Measurements from ENCODE around the gene CASP12. TPM values are rescaled to one million over a fixed set of nuclear protein-coding genes. Genes with fewer than 3 reads are reported as not detected.

Gene CASP12
- total RNA-seq, 1 donor: not detected

GRCh38 chr11:104892723-104893511, 5.3 kb downstream of the CASP12 start:
- no peak for DNase-seq (ENCODE audit: low read depth in 2 of 3, low spot score in 2 of 3)

GRCh38 chr11:104891135-104891534, 7.1 kb downstream of the CASP12 start:
- no peak for DNase-seq (ENCODE audit: low read depth in 2 of 3, low spot score in 2 of 3)

DNA sequence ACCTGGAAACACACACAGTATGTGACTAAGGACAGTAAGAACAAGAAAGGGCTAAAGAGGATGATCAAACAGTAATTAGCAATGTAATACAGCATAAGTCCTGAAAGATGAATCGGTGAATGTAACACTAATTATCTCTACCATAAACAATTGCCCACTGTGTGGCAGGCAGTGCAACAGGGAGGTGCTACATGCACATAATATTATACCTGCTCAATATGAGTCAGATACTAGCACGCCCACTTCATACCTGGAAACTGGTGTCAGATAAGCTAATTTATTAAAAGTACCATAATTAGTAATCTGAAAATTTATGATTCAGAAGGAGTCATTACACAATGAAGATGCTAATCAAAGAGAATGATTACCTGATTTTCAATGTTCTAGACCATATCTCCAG, 14.9 kb downstream of the CASP12 start:
- DNase-seq (ENCODE audit: low read depth in 2 of 3, low spot score in 2 of 3): no peak

DNA sequence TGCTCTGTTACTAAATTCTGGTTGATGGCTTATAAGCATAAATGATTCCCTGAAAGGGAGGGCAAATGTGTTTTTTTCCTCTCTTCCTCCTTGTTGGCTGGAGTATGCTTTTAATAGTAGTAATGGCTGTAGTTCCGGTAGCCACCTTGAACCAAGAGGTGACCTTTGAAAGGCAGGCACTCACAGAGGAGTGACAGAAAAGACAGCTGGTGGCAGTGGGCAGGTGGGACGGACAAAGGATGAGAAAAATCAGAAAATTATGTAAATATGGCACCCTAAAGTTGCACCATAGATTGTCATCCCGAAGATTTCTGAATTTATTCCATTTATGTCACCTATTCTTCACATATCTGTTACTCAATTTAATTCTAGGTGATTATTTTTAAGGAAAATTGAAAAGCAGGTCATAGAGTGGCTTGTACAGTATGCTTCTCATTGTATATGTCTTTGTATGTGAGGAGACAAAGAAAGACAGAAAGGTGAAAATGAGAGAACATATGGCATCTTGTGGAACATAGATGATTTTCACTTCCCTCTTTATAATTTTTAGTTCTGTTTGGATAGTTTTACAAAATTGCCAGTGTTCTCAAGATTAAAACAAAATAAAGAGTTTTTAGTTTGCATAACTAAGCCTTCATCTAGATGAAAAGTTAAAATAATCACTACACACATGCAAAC, 17.0 kb downstream of the CASP12 start:
- DNase-seq (ENCODE audit: low read depth in 2 of 3, low spot score in 2 of 3): no peak

GRCh38 chr11:104879514-104880190, 18.6 kb downstream of the CASP12 start:
- no peak for DNase-seq (ENCODE audit: low read depth in 2 of 3, low spot score in 2 of 3)

GRCh38 chr11:104876861-104877431, 21.3 kb downstream of the CASP12 start:
- peak in 1 of 3 donors; percentile 3 for DNase-seq (ENCODE audit: low read depth in 2 of 3, low spot score in 2 of 3)

GRCh38 chr11:104876324-104876723, 21.9 kb downstream of the CASP12 start:
- DNase-seq (ENCODE audit: low read depth in 2 of 3, low spot score in 2 of 3): peak in 1 of 3 donors; percentile 30

- no peak for DNase-seq (ENCODE audit: low read depth in 2 of 3, low spot score in 2 of 3)
Observed at GRCh38 chr11:104873252-104873651, 25.0 kb downstream of the CASP12 start.

- no peak for DNase-seq (ENCODE audit: low read depth in 2 of 3, low spot score in 2 of 3)
Observed at GRCh38 chr11:104872393-104872792, 25.9 kb downstream of the CASP12 start.

- no peak for DNase-seq (ENCODE audit: low read depth in 2 of 3, low spot score in 2 of 3)
Observed at GRCh38 chr11:104870910-104871309, 27.4 kb downstream of the CASP12 start.

- DNase-seq (ENCODE audit: low read depth in 2 of 3, low spot score in 2 of 3): no peak
Observed at GRCh38 chr11:104866815-104867214, 31.4 kb downstream of the CASP12 start.

- DNase-seq (ENCODE audit: low read depth in 2 of 3, low spot score in 2 of 3): no peak
Observed at GRCh38 chr11:104858882-104859775, 39.1 kb downstream of the CASP12 start.

DNA sequence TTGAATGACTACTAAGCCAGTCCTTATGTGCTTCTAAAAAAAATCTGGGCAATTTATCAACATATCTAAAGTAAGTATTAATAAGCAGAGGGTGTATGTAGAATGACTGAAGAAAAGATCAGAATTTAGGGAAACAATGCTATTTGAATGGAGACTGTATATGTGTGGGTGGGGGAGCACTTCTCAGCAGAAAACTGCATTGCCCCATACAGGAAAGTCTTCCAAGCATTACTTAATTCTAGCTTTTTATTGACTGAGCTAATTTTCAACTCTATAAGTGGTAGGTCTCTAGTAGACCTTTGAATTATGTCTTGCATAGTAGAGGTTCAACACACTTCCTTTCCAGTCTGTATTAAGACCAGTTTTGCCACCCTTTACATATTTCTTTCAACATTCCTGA, 41.7 kb downstream of the CASP12 start:
- no peak for DNase-seq (ENCODE audit: low read depth in 2 of 3, low spot score in 2 of 3)

- no peak for DNase-seq (ENCODE audit: low read depth in 2 of 3, low spot score in 2 of 3)
Observed at GRCh38 chr11:104855965-104856364, 42.3 kb downstream of the CASP12 start.

DNA sequence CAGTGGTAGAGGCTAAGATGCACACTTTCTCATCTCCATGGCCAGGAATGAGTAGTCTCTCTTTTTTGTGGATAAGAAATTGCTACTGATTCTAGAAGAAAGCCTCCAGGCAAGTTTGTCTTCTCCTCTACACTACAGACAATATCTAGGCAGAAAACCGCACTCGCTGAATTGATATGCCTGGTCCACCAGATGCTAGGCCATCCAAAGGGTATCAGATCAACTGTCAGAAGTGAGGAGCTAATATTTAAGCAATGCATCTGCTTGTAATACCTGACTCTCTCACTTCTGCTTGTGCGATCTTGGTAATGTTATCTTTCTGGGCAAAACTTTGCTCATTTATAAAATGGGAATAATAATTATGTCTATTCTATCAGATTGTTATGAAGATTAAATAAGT, 45.0 kb downstream of the CASP12 start:
- DNase-seq (ENCODE audit: low read depth in 2 of 3, low spot score in 2 of 3): no peak

DNA sequence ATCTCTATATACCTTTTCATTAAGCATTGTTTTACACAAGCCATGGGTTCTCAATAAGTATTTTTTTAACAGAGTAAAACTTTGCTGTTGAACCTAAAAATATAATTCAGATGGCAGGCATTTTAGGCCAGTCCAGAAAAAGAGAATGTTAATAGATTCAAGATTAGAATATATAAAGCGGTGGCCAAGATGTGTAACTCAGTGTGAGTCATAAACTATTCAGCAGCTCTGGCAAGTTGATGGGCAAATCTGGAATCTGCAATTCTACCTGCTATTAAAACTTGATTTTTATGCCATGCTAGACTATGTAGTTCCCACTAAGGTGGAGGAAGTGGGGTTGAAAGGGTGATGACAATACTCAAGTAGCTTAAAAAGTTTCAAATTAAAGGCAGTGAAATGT, 45.4 kb downstream of the CASP12 start:
- DNase-seq (ENCODE audit: low read depth in 2 of 3, low spot score in 2 of 3): no peak

DNA sequence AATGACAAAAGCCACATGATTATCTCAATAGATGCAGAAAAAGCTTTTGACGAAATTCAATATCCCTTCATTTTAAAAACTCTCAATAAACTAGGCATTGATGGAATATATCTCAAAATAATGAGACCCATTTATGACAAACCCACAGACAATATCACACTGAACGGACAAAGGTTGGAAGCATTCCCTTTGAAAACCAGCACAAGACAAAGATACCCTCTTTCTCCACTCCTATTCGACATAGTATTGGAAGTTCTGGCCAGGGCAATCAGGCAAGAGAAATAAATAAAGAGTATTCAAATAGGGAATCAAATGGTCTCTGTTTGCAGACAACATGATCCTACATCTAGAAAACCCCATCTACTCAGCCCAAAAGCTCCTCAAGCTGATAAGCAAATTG, 52.0 kb downstream of the CASP12 start:
- DNase-seq (ENCODE audit: low read depth in 2 of 3, low spot score in 2 of 3): no peak

DNA sequence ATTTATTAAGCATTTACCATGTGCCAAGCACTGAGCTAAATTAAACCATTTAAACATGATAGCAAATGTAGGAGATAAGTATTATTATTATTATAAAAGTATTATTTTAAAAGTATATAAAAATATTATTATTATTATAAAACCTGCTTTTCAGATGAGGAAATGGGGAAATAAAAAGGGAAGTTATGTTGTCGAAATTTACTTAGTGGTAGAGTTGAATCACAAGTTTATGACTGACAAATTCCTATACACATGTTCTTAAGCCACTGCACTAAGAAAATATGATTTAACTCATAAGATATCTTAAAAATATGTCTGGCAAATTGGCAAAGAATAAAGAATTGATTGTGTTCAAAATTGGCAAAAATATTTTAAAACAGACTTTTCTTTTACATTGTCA, 53.8 kb downstream of the CASP12 start:
- no peak for DNase-seq (ENCODE audit: low read depth in 2 of 3, low spot score in 2 of 3)

GRCh38 chr11:104843150-104843836, 55.0 kb downstream of the CASP12 start:
- no peak for DNase-seq (ENCODE audit: low read depth in 2 of 3, low spot score in 2 of 3)

All from hematopoietic multipotent progenitor cell (in vitro differentiated cells).